ENCODE results near the gene GASK1A. TPM values are rescaled to one million over a fixed set of nuclear protein-coding genes. Genes with fewer than 3 reads are reported as not detected.
A peak's percentile ranks its signal among the peaks of the same experiment; 100 is the strongest.

The GASK1A gene
- total RNA-seq (10 to 100 TPM in 3 of 5 donors, 1 to 10 TPM in 2; 7.0 to 23.6 (median 18.5) TPM), polyA plus RNA-seq (1 to 10 TPM; 1.2 to 4.0 (median 2.4) TPM)
- long read RNA-seq, donor 1: 0 reads
- long read RNA-seq, donor 2: 0 reads
- long read RNA-seq, donor 3: 0 reads
- long read RNA-seq, donor 4: 0 reads
- long read RNA-seq, donor 5, partial matches to known transcripts: 0 of 1 reads
- long read RNA-seq, donor 5, other reads (novel, unspliced or antisense): 0 of 1 reads
- long read RNA-seq, donor 6: 0 reads
- long read RNA-seq, donor 7, partial matches to known transcripts: 0 of 9 reads
- long read RNA-seq, donor 7, other reads (novel, unspliced or antisense): 9 of 9 reads
- long read RNA-seq, donor 8: 0 reads
- long read RNA-seq, donor 9: 0 reads
- long read RNA-seq, donor 10: 0 reads

DNA sequence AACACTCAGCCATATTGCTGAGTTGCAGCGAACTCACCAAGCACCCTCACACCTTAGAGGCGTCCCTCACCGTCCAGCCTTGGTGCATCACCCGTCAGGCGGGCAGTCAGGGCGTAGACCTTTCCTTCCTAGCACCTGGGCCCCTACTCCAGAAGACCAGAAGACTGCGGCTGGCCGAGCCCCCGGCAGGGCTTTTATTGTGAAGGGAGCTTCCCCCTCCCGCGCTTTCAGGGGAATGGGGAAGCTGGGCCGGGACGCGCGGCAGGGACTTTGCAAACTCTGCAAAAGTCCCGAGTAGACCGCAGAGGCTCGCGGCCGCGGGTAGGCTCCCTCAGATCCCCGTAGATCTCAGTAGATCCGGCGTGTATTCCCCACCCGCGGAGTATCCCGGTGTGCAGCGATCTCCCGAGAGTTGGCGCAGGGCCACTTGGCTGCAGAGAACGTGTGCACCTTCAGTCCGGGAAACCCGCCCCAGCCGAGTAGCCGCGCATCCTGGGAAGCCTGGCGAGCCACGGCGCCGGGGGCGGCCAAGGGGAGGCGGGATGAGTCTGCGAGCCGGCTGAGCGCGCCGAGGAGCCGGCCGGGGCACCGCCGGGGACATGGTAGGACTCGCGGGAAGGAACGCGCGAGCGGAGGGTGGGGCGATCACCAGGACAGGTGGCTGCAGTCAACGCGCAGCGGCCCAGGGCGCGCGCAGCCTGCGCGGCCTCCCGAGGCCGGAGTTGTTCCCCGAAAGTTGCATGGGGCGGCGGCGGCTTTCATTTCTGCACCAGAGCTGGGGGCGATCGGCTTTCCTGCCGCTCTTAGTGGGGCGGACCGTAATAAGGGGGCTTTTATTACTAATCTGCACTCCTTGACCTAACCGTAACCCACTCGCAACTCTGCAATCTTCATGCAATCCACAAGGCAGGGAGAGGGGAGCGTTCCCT is at the start of gene GASK1A:
TSS of gene GASK1A (plus strand) at position 268 of the 929 bp plus-strand sequence. CDS start at position 600, 332 bp downstream.
- 1 to 5% (median 2%) methylated on average over 24 to 80 of the region's 80 CpGs for WGBS, 5 donors
- DNase-seq: peak; percentile 33 to 78
- Histone ChIP-seq H3K4me3 (peak within 1 kb of the TSS; percentile 63 to 78 (median 72)), H3K27me3 (peaks cover 0 to 36% (median 21%) of the 10 kb centered on the region in 3 donors), H3K9me3 (peaks cover 3 to 10% (median 8%) of the 10 kb centered on the region in 4 donors), H3K4me1 (peaks cover 4 to 36% (median 23%) of the 10 kb centered on the region in 4 donors), H3K36me3 (no peaks in the 10 kb centered on the region), H3K27ac (peak within 1 kb of the TSS; percentile 28 to 76 (median 63))
- intact Hi-C loops (cut with DNase I; ENCODE audit: low total_unique reads): no loop called here
- peak in 1 of 3 donors; percentile 4 for TF ChIP-seq POLR2AphosphoS5 (IDR thresholded peaks at IDR 0.05)
- no peak for TF ChIP-seq POLR2A (IDR thresholded peaks at IDR 0.05)
- TF ChIP-seq EP300 (IDR thresholded peaks at IDR 0.05): no peak

DNA sequence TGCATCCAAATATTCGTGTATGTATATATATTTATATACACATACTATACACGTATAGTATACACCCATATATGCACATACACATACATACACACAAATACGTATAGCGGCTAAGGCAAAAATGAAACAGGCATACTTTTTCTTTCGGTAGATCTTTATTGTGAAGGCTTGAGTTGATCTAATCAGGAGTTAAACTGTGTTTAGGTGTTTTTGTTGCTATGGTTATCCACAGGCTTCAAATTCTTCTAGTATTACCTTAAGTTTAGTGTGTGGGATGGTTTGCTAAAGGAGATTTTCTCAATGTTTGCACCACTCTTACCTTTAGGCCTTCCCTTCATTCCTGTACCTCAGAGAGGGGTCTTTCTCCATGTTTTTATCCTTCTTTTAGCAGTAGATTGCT is 45.0 kb upstream of the GASK1A start:
- DNase-seq: no peak
- H3K27me3 ChIP-seq: no peaks in the 10 kb centered on the region
- no peak overlapping the region for H3K27ac ChIP-seq
- no peak for TF ChIP-seq EP300 (IDR thresholded peaks at IDR 0.05)
- TF ChIP-seq, protein P1, sequence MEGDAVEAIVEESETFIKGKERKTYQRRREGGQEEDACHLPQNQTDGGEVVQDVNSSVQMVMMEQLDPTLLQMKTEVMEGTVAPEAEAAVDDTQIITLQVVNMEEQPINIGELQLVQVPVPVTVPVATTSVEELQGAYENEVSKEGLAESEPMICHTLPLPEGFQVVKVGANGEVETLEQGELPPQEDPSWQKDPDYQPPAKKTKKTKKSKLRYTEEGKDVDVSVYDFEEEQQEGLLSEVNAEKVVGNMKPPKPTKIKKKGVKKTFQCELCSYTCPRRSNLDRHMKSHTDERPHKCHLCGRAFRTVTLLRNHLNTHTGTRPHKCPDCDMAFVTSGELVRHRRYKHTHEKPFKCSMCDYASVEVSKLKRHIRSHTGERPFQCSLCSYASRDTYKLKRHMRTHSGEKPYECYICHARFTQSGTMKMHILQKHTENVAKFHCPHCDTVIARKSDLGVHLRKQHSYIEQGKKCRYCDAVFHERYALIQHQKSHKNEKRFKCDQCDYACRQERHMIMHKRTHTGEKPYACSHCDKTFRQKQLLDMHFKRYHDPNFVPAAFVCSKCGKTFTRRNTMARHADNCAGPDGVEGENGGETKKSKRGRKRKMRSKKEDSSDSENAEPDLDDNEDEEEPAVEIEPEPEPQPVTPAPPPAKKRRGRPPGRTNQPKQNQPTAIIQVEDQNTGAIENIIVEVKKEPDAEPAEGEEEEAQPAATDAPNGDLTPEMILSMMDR (IDR thresholded peaks at IDR 0.05): no peak
- no peak for TF ChIP-seq POLR2A (IDR thresholded peaks at IDR 0.05)
- no peak for TF ChIP-seq POLR2AphosphoS5 (IDR thresholded peaks at IDR 0.05)
- no peak overlapping the region for H3K4me3 ChIP-seq
- intact Hi-C loops (cut with DNase I; ENCODE audit: low total_unique reads): no loop called here
- 89 to 91% (median 90%) methylated on average over 5 of the region's 5 CpGs for WGBS, 5 donors
- no peaks in the 10 kb centered on the region for H3K4me1 ChIP-seq
- H3K36me3 ChIP-seq: no peaks in the 10 kb centered on the region
- H3K9me3 ChIP-seq: no peaks in the 10 kb centered on the region

DNA sequence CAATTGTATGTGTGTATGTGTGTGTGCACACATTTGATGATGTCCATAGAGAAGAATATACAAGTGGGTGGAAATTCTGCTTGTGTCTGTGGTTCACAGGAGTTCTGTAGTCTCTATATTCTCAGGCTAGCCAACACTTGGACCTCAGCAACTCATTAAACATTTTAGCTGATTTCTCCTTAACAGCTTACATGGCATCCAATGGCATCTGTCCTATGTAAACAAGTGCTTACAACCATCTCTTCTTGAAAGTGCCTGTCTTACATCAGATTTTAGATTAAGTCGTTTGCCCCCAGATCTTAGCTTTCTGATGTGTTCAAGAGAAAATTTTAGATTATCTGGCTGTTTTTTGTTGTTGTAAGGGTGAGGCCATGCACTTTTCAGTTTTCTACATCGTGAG is 44.2 kb upstream of the GASK1A start:
- H3K27ac ChIP-seq: no peak overlapping the region
- WGBS, 5 donors: 42 to 53% (median 48%) methylated on average over 2 of the region's 2 CpGs
- H3K4me1 ChIP-seq: no peaks in the 10 kb centered on the region
- H3K27me3 ChIP-seq: no peaks in the 10 kb centered on the region
- H3K4me3 ChIP-seq: no peak overlapping the region
- H3K9me3 ChIP-seq: no peaks in the 10 kb centered on the region
- no peak for TF ChIP-seq EP300 (IDR thresholded peaks at IDR 0.05)
- intact Hi-C loops (cut with DNase I; ENCODE audit: low total_unique reads): no loop called here
- DNase-seq: no peak
- no peaks in the 10 kb centered on the region for H3K36me3 ChIP-seq

DNA sequence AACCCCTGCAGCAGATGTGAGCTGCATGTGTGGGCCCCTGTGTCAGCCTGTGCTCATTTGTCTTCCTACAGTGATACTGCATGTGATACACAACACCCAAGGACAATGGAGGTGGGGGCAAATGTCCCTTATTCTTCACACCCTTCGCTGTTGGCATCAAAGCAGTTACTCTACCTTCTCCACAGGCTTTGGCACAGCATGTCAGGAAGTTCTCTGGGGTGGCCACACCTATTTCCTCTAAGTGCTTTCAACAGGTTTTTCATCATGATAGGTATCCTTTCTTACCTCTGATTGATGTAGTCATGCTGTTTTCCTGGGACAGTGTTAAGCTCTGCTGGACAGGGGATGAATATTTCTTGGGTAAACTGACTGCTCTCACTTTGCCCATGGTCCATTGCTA is 43.6 kb upstream of the GASK1A start:
- Histone ChIP-seq H3K4me3 (no peak overlapping the region), H3K27me3 (no peaks in the 10 kb centered on the region), H3K9me3 (no peaks in the 10 kb centered on the region), H3K36me3 (no peaks in the 10 kb centered on the region), H3K27ac (no peak overlapping the region), H3K4me1 (no peaks in the 10 kb centered on the region)
- WGBS, 5 donors: 84 to 92% (median 88%) methylated on average over 1 of the region's 1 CpG
- intact Hi-C loops (cut with DNase I; ENCODE audit: low total_unique reads): no loop called here
- DNase-seq: no peak
- TF ChIP-seq EP300 (IDR thresholded peaks at IDR 0.05): no peak
- TF ChIP-seq POLR2AphosphoS5 (IDR thresholded peaks at IDR 0.05): no peak
- TF ChIP-seq, protein P1 (IDR thresholded peaks at IDR 0.05): no peak
- no peak for TF ChIP-seq POLR2A (IDR thresholded peaks at IDR 0.05)
